CD14-positive monocyte (primary cell): ENCODE data around the gene ZNF808. TPM values are rescaled to one million over a fixed set of nuclear protein-coding genes. Genes with fewer than 3 reads are reported as not detected.

Experiments
- DNase-seq, 3 donors: peaks; one replicate each; pipeline ENCODE4 v3.0.0-alpha.2; 2011 to 2022
- H2AFZ ChIP-seq: 2 replicates; pipeline ENCODE4 v1.6.0; 2012; ENCODE audit warnings: mild to moderate bottlenecking, low read depth, low read length, inconsistent platforms; ENCODE audit not compliant: insufficient read depth, poor library complexity, severe bottlenecking
- H3K27ac ChIP-seq, 2 donors: 1 replicate in 1 of 2; 2 replicates in 1 of 2; pipeline ENCODE4 v1.5.1; 2012 to 2013; ENCODE audit warnings: low read length in 2 of 2, control low read depth in 1 of 2, inconsistent platforms in 1 of 2, low read depth in 1 of 2, mild to moderate bottlenecking in 1 of 2
- H3K27me3 ChIP-seq, 2 donors: one replicate each; pipeline versions ENCODE4 v1.6.0 to v1.6.1; 2011 to 2013; ENCODE audit warnings: low read length in 2 of 2; ENCODE audit not compliant: control insufficient read depth in 2 of 2, insufficient read depth in 2 of 2
- H3K36me3 ChIP-seq, 2 donors: replicated peaks in 1 of 2; 1 replicate in 1 of 2; 2 replicates in 1 of 2; pipeline versions ENCODE4 v1.5.1 to v1.6.1; 2012 to 2013; ENCODE audit warnings: low read length in 2 of 2, control low read depth in 1 of 2, inconsistent platforms in 1 of 2, mild to moderate bottlenecking in 1 of 2; ENCODE audit not compliant: insufficient read depth in 2 of 2, control insufficient read depth in 1 of 2
- H3K4me1 ChIP-seq, 2 donors: 1 replicate in 1 of 2; 2 replicates in 1 of 2; pipeline versions ENCODE4 v1.5.1 to v1.6.1; 2012 to 2013; ENCODE audit warnings: low read length in 2 of 2, control low read depth in 1 of 2, inconsistent platforms in 1 of 2, mild to moderate bottlenecking in 1 of 2, moderate library complexity in 1 of 2; ENCODE audit not compliant: insufficient read depth in 2 of 2, control insufficient read depth in 1 of 2
- H3K4me2 ChIP-seq: replicated peaks from 2 replicates; pipeline ENCODE3; 2012; ENCODE audit warnings: low read length, moderate library complexity, mild to moderate bottlenecking; ENCODE audit not compliant: poor library complexity, severe bottlenecking; ENCODE audit errors: extremely low read depth
- H3K4me3 ChIP-seq, 3 experiments: fragments of 200-600 bp in 1 of 3; sonication (generic) in 1 of 3; replicated peaks in 1 of 3; 1 replicate in 2 of 3; 2 replicates in 1 of 3; pipeline ENCODE4 v1.5.1; 2011 to 2013; ENCODE audit warnings: low read length in 3 of 3, mild to moderate bottlenecking in 3 of 3, control low read depth in 2 of 3, low read depth in 2 of 3, inconsistent platforms in 1 of 3, moderate library complexity in 1 of 3
- H3K79me2 ChIP-seq: 2 replicates; pipeline ENCODE4 v1.6.0; 2012; ENCODE audit warnings: mild to moderate bottlenecking, control low read depth, inconsistent platforms, low read length, moderate library complexity; ENCODE audit not compliant: insufficient read depth
- H3K9ac ChIP-seq: 2 replicates; pipeline ENCODE4 v1.6.0; 2017; ENCODE audit warnings: low read length, mild to moderate bottlenecking; ENCODE audit not compliant: insufficient read depth, poor library complexity, severe bottlenecking
- H3K9me3 ChIP-seq, 2 donors: replicated peaks in 1 of 2; 1 replicate in 1 of 2; 2 replicates in 1 of 2; pipeline versions ENCODE4 v1.5.1 to v1.6.1; 2012 to 2013; ENCODE audit warnings: low read length in 2 of 2, control low read depth in 1 of 2; ENCODE audit not compliant: control insufficient read depth in 1 of 2, insufficient read depth in 1 of 2
- H4K20me1 ChIP-seq: 2 replicates; pipeline ENCODE4 v1.6.0; 2012; ENCODE audit warnings: mild to moderate bottlenecking, low read length, control low read depth, moderate library complexity; ENCODE audit not compliant: insufficient read depth
- H3K27ac Mint-ChIP-seq, 7 donors: one replicate each; pipeline ENCODE4 v1.8.0; 2020; ENCODE audit warnings: mild to moderate bottlenecking in 7 of 7, mixed read lengths in 7 of 7, moderate library complexity in 6 of 7, inconsistent platforms in 2 of 7
- H3K27me3 Mint-ChIP-seq, 3 donors: one replicate each; pipeline ENCODE4 v1.8.0; 2021 to 2022; ENCODE audit warnings: low read depth in 3 of 3, mild to moderate bottlenecking in 3 of 3, mixed read lengths in 3 of 3, moderate library complexity in 3 of 3, inconsistent platforms in 1 of 3
- H3K36me3 Mint-ChIP-seq, 2 donors: one replicate each; pipeline ENCODE4 v1.8.0; 2020; ENCODE audit warnings: mixed read lengths in 2 of 2, inconsistent platforms in 1 of 2, mild to moderate bottlenecking in 1 of 2
- H3K4me1 Mint-ChIP-seq: one replicate; pipeline ENCODE4 v1.8.0; 2020; ENCODE audit warnings: mild to moderate bottlenecking, mixed read lengths
- H3K4me3 Mint-ChIP-seq, 2 donors: one replicate each; pipeline ENCODE4 v1.8.0; 2020; ENCODE audit warnings: mild to moderate bottlenecking in 2 of 2, mixed read lengths in 2 of 2, moderate library complexity in 1 of 2
- H3K9me3 Mint-ChIP-seq, 7 donors: one replicate each; pipeline ENCODE4 v1.8.0; 2020 to 2022; ENCODE audit warnings: mixed read lengths in 7 of 7, mild to moderate bottlenecking in 6 of 7, moderate library complexity in 6 of 7, inconsistent platforms in 2 of 7
- CTCF ChIP-seq: fragments of 200-600 bp; IDR thresholded peaks from one replicate; pipeline ENCODE4 v1.8.0; 2022; ENCODE audit warnings: antibody characterized with exemption, mild to moderate bottlenecking
- WGBS: methylation state at CpG from one replicate; pipeline ENCODE4 v1.1.5; 2013; ENCODE audit warnings: missing lambda C conversion rate; ENCODE audit not compliant: insufficient coverage; 5-methylcytosine and 5-hydroxymethylcytosine counted together
- intact Hi-C, 2 donors: fragments of 100-400 bp; cut with micrococcal nuclease; formaldehyde crosslinking; loops; one replicate each; pipeline versions ENCODE4 v1.15.0 to v1.15.1; 2023
- polyA plus RNA-seq, 3 donors: library from polyadenylated mRNA; depleted of rRNA in 1 of 3; unstranded in 2 of 3; stranded (reverse) in 1 of 3; fragments of 300-500 nt in 2 of 3; fragments of >200 nt in 1 of 3; fragmentation: Illumina TruSeq in 2 of 3; gene quantifications; 1 replicate in 2 of 3; 2 replicates in 1 of 3; pipeline ENCODE4 v1.2.3, GENCODE V29; 2012 to 2021

Gene ZNF808
- polyA plus RNA-seq, 3 donors: 2.6 to 9.2 (median 3.4) TPM

- peaks cover 34 to 44% of the 10 kb centered on the region in 2 donors for H3K36me3 Mint-ChIP-seq
- peak within 1 kb of the TSS; percentile 92 to 97 (median 96) for H3K27ac Mint-ChIP-seq
- H3K9ac ChIP-seq: peak within 1 kb of the TSS; percentile 89
- H2AFZ ChIP-seq: peak within 1 kb of the TSS; percentile 81
- peaks cover 75 to 77% of the 10 kb centered on the region in 2 donors for H3K9me3 ChIP-seq
- peaks cover 26 to 38% of the 10 kb centered on the region in 2 donors for H3K36me3 ChIP-seq
- H3K4me3 Mint-ChIP-seq: peak within 1 kb of the TSS; percentile 96
- intact Hi-C loops: loop anchor here (1.0 to 5.0 kb wide), 3 partner anchors 43 to 69 kb away; partner anchors contain the start of genes ZNF808 (in 2 of the 2) and ZNF83 (in 1 of the 2)
- peak within 1 kb of the TSS; percentile 73 to 99 (median 92) for H3K4me3 ChIP-seq
- DNase-seq: peak; percentile 89 to 91 (median 89)
- under 1% methylated on average over 48 of the region's 57 CpGs for WGBS
- H3K27ac ChIP-seq: peak within 1 kb of the TSS; percentile 83 to 95
- peaks cover 42% of the 10 kb centered on the region for H3K79me2 ChIP-seq
- H3K9me3 Mint-ChIP-seq: peaks cover 40 to 95% (median 88%) of the 10 kb centered on the region in 7 donors
- peaks cover 11 to 13% of the 10 kb centered on the region in 2 donors for H3K4me1 ChIP-seq
- peaks cover 0 to 1% (median 0%) of the 10 kb centered on the region in 3 donors for H3K27me3 Mint-ChIP-seq
- H3K4me1 Mint-ChIP-seq: peaks cover 16% of the 10 kb centered on the region
- peak; percentile 51 for TF ChIP-seq CTCF
- H4K20me1 ChIP-seq: no peaks in the 10 kb centered on the region
- H3K27me3 ChIP-seq: no peaks in the 10 kb centered on the region
- peak within 1 kb of the TSS; percentile 95 for H3K4me2 ChIP-seq
These were observed 42.8 kb downstream of the ZNF808 start, which contains the start of gene ZNF701 for GRCh38 chr19:52570000-52570861. Gene ZNF701, plus strand, starts transcription at chr19:52570287. Its CDS starts 3,861 bp downstream, at chr19:52574148.

GRCh38 chr19:52584736-52585440, 57.4 kb downstream of the ZNF808 start:
- Mint-ChIP-seq H3K36me3 (peaks cover 49 to 72% of the 10 kb centered on the region in 2 donors), H3K9me3 (peaks cover 53 to 95% (median 90%) of the 10 kb centered on the region in 7 donors), H3K27me3 (no peaks in the 10 kb centered on the region), H3K27ac (no peak overlapping the region), H3K4me1 (no peaks in the 10 kb centered on the region), H3K4me3 (no peak overlapping the region)
- TF ChIP-seq CTCF: no peak
- Histone ChIP-seq H3K4me2 (no peak overlapping the region), H2AFZ (no peak overlapping the region), H3K4me3 (peak overlapping the region in 1 of 3 experiments; percentile 32), H3K27ac (no peak overlapping the region), H3K36me3 (peaks cover 30 to 80% of the 10 kb centered on the region in 2 donors), H3K27me3 (no peaks in the 10 kb centered on the region), H4K20me1 (no peaks in the 10 kb centered on the region), H3K9me3 (peaks cover 79 to 94% of the 10 kb centered on the region in 2 donors), H3K79me2 (no peaks in the 10 kb centered on the region), H3K9ac (no peak overlapping the region), H3K4me1 (no peaks in the 10 kb centered on the region)
- 92% methylated on average over 39 of the region's 39 CpGs for WGBS
- DNase-seq: no peak
- intact Hi-C loops: no loop called here
